HG03439 (cell line): ENCODE data around the gene BAAT.
"Not testable (repeated sequence)": the region's sequence is repeated elsewhere in the genome, so short reads cannot be mapped to it uniquely, and the experiment has no call there.

Experiments used
- ATAC-seq: cut with Tn5 transposase; IDR thresholded peaks from one replicate; pipeline ENCODE4 v1.9.1; 2021; ENCODE audit warnings: mild to moderate bottlenecking, moderate library complexity; ENCODE audit not compliant: unreplicated experiment

The BAAT gene

DNA sequence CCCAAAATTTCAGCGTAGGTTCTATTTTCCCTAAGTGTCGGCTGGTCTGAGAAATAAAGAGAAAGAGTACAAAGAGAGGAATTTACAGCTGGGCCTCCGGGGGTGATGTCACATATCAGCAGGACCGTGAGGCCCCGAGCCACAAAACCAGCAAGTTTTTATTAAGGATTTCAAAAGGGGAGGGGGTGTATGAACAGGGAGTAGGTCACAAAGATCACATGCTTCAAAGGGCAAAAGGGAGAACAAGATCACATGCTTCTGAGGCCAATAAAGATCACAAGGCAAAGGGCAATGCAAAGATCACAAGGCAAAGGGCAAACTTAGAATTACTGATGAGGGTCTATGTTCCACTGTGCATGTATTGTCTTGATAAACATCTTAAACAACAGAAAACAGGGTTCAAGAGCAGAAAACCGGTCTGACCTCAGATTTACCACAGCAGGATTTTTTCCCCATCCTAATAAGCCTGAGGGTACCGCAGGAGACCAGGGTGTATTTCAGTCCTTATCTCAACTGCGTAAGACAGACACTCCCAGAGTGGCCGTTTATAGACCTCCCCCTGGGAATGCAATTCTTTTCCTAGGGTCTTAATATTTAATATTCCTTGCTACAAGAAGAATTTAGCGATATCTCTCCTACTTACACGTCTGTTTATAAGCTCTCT is at the start of gene BAAT:
Gene BAAT (minus strand): TSS at position 134 of the 664 bp plus-strand sequence. CDS start 13,602 bp downstream, outside the sequence.
- ATAC-seq = not testable (repeated sequence)

DNA sequence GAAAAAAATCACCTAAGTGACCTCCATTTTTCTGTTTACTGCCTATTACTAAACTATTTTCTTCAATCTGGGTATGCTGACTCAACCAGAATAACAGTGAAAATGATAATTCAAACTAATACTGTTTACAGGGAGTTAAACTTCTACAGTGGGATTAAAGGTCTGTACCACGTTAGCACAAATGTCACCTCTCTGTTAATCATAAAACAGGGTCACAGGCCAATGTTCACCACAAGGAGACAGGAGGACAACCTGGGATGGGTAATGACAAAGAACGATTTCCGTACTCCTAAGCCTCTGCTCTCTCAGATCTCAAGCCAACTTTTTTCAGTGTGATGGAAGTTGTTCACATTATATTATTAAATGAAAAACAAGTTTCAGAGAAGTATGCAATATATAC is 48.4 kb upstream of the BAAT start:
- no peak for ATAC-seq

DNA sequence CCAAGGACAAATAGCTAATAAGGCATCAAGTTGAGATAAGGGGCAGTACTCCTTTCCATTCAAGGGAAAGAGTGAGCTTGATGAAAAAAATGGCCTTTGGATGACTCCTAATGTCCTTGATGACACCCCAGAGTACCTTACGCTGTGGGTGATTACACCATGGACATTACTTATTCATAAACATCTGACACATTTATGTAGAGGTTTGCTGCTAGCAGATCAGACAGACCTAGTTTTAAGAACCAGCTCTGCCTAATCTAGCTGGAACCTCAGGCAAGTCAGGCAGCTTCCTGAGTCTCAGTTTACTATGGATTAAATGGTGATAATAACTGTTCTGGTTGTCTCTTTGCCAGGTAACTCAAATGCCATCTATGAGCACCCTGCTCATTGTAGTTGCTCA is 47.9 kb upstream of the BAAT start:
- no peak for ATAC-seq

DNA sequence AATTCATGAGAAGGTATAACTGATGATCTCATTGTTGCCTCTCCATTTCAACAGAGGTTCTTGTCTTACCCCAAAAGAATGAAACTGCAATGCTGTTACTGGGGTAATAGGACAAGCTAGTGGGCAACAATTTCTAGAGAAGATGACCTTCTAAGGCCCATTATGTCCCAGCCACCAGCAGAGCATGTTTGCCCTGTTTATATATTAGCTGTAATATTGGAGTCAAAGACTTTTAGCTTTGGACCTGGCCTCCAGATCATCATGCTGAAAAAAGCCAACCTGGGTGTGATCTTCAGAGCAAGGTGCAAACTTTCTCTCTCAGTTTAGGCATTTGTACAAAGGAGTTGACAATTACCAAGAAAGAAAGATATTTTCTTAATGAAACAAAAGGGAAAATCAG is 47.4 kb upstream of the BAAT start:
- ATAC-seq = no peak

DNA sequence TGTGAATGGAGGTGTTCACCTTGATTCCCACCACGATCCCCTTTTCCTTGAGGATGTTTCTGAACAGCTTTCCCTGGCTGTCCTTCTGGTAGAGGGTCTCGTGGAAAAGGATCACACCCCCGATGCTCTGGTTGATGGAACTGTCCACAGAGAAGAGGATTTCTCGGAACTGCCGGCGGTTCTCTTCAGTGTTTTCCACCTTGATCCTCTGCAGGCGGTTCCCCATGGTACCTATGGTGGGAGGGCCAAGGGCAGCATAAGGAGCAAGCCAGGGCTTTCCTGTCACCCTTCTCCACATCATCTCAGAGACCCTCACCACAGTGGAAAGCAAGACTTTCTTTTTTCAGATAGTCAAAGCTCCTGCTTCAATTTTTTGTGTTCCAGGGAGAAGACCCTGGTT is 44.9 kb upstream of the BAAT start:
- ATAC-seq = no peak

DNA sequence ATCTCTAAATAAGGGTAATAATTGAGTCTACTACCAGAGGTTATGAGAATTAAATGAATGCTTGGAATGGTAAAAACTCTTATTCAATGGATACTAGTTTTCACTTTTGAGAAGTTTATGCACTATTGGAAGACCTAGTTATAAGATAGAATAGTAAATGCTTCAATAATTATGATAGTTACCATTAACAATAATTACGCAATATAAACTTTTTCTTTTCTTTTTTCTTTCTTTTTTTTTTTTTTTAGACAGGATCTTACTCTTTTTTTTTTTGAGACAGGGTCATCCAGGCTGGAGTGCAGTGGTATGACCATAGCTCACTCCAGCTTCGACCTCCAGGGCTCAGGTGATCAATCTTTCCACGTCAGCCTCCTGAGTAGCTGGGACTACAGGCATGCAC is 44.1 kb upstream of the BAAT start:
- no peak for ATAC-seq

DNA sequence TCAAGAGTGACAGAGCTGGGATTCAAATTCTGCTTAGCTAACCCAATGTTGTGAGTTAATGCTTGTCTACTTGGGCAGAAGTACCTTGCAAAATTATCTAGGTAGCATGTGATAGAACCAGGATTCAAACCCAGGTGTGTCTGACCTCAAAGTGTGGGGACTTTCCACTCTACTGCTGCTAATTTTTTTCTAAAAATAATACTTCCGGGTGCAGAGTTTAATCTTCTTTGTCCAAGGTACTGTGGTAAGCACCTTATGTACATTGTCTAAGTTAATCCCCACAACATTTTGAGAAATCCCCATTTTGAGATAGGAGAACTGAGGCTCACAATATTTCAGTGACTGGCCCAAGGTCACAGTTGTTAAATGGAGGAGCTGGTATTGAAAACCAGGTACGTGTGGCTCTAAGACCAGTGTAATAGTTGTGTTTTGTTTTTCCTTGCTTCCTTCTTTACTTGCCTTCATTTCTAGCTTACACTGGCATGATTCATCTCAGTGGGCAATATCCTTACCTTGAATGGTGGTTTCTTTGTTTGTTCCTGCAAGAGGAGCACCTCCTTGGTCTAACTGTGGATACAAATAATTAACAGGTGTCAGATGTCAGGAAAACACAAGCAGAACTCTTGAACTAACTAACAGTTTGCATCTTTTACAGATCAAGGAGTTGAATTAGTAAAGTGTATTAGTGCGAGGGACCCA is 43.3 kb upstream of the BAAT start:
- peak; percentile 68 for ATAC-seq

DNA sequence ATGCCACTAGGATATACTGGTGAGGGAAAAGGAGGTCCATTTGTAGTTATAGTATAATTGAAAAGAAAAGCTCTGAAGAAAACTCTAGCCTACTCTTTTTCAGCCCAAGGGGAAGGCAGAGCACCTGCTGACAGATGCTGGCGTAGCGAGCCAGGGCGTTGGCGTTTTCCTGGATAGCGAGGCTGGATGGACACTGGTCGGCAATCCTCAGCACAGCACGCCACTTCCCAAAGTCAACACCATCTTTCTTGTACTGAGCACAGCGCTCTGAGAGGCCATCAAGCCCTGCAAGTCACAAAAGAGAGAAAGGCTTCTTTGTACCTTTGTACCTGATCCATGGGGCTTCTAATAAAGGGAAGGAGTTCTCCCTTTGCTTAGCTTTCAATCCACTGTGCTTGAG is 42.6 kb upstream of the BAAT start:
- ATAC-seq = no peak

DNA sequence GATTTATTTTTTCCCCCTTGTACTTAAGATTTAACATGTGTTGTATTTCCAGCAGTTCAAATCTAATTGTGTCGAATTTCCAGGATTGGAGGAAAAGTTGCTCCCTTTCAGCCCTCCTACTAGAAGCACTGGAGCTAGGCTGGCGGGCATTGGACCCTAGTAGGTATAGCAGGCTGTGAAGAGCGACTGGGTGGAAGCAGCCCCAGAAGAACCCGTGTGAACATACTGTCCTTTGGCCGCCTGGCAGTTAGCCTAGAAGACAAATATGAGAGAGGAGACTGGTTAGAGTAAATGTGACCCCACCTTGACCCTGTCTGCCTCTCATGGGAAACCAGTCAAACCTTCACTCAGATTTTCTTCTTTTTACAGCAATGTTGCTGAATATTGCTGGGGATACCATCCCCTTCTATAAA is 36.9 kb upstream of the BAAT start:
- ATAC-seq = no peak

DNA sequence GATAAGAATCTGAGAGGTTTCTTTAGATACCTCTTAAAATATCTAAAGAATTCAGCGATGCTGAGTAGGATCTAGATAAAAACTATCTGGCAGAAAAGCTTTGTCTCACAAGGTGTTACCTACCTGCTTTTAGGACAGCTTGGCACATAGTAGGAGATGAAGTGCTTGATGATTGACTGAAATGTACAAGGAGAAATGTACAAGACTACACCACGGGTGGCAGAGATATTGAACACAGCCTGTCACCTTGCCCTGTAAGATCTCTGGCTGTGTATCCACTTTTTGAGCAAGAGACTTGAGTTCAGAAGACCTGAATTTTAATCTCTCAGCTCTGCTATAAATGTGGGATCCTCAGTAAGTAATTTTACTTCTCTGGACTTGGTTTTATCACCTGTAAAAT is 35.1 kb upstream of the BAAT start:
- no peak for ATAC-seq

DNA sequence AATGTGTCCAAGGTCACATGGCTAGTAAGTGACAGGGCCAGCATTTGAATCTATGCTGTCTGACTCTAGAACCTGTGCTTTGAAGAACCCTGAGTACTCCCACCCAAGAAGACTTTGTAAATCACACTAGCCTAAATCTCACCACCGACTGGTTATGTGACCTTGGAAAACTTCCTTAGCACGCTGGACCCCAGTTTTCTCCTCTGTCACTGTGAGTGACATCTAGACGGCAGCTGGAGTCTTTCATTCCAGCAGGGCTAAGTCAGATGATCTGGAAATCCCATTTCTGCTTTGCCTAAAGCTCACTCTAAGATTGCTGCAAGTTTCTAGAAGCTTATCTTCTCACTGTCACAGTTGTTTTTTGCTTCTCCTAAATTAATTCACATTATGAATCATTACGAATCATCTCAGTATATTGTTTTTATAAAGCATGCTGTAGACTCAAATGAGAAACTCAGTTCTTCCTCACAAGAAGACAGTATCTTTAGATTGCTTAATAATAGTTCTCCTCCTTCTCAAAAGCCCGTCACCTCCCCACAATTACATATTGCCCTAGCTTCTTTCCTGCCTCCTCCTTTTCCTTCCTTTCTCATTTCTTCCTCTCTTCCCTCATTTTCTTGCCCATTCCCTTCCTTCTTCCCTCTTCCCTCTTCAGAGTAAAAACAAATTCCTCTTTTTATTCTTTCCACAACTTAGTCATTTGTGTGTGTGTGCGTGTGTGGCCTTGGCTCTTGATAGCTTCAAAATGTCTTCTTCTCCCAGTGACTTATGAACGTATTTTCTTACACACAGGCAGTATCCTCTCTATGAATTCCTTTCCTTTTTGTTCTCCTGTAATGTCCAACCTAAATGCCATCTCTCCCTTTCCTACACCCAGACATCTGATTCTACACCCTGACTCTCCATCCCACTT is 34.0 kb upstream of the BAAT start:
- ATAC-seq = no peak

DNA sequence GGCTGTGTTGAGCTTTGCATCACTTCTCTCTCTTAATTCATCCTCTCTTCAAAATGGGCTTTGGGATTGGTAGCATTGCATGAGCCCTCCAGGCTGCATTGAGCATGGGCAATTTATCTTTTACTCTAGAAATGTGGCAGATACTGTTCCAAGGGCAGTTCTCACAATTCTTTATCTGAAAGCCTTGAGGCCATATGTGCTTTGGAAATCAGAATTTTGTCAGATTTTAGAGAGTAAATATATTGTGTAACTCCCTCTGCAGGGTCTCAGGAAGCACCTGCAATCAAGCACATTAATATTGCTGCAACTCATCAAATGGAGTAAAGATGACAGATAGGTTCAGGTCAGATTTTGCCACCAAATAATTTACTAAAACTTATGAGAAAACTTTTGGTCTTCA is 33.2 kb upstream of the BAAT start:
- ATAC-seq = no peak

DNA sequence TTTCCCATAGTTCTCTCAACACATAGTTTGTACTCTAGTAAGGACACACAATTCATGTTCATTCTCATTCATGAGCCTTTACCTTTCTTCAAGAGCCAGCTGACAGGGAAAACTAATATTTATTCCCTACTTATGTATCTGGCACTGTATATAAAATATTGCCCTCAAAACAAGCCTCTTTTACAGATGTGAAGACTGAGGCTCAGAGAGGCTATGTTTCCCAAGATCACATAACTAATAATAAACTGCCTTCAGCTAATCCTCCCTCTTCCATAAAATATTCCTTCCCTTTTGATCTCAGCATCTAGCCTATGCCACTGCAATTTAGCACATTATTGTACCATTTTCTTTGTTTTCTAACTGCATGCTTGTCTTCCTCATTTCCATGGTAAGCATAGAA is 32.6 kb upstream of the BAAT start:
- ATAC-seq = no peak

DNA sequence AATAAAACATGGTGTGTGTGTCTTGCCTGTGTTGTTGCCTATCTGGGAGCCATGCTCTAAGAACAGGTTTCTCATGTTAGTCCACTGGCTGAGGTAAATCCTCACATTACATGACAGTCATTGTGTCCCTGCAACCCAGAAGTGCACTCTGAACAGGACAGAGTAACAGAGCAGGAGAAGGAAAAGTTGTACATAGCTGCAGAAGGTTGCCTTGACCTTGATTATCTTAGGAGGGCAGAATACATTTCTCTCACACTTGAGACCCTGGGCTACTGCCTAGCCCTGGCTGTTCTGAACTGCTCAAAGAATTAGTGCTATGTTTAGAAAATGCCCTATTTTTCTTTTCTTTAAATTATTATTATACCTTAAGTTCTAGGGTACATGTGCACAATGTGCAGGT is 30.8 kb upstream of the BAAT start:
- no peak for ATAC-seq

DNA sequence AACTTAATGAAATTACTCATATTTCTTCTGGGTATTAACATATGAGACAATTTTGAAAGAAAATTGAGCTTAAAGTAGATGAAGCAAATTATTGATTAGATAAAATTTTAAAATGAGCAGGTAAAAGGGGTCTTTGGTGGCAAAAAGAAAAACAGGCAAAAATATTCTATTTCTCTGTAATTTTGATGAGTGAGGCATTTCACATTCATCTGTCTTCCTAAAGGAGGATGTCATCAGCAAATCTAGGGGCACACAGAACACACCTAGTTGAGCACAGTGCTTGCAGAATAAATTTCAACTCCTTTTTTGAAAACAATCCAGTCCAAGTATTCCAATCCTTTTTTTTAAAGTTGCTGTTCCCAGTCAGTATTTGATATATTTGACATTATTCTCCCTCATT is 30.0 kb upstream of the BAAT start:
- ATAC-seq = no peak

DNA sequence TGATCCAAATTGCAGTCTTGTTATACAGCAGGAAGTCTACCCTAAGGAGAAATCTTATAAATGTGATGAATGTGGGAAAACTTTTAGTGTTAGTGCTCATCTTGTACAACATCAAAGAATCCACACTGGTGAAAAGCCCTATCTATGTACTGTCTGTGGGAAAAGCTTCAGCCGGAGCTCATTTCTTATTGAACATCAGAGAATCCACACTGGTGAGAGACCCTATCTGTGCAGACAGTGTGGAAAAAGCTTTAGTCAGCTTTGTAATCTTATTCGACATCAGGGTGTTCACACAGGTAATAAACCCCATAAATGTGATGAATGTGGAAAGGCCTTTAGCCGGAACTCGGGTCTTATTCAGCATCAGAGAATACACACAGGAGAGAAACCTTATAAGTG is 24.3 kb upstream of the BAAT start:
- no peak for ATAC-seq

DNA sequence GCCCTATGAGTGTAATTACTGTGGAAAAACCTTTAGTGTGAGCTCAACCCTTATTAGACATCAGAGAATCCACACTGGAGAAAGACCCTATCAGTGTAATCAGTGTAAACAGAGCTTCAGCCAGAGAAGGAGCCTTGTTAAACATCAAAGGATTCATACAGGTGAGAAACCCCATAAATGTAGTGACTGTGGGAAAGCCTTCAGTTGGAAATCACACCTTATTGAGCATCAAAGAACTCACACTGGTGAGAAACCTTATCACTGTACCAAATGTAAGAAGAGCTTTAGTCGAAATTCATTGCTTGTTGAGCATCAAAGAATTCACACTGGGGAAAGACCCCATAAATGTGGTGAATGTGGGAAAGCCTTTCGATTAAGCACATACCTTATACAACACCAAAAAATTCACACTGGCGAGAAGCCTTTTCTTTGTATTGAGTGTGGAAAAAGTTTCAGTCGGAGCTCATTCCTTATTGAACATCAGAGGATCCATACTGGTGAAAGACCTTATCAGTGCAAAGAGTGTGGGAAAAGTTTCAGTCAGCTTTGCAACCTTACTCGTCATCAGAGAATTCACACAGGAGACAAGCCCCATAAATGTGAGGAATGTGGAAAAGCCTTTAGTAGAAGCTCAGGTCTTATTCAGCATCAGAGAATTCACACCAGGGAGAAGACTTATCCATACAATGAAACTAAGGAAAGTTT is 23.7 kb upstream of the BAAT start:
- ATAC-seq = no peak

DNA sequence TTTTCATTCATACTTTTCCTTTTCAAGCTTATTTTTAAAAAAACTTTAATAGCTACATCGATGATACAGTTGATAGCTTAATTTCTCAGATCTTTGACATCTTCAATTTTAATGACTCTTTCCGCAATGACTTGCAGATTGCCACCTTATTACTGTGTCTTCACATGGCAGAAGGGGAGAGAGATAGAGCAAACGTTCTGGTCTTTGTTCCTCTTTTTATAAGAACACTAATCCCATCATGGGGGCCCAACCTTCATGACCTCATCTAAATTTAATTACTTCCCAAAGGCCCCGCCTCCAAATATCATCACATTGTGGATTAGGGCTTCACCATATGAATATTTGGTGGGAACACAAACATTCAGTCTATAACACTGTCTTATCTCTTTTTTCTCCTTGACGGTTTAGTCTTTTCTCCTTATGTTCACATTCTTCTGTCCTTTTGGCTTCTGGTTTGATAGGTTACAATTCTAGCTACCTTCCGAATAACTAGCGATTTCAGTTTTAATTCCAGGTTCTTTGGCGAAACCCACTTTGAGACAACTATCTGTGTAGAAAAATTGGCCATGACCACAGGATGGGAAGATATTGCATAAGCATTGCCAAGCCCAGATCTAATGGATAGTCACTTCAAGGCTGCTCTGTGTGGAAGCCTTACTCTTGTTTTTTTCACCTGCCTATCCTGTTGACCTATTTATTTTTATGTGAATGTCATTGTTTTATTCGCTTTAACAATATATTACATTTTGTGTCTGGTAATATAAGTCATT is 18.9 kb upstream of the BAAT start:
- no peak for ATAC-seq

DNA sequence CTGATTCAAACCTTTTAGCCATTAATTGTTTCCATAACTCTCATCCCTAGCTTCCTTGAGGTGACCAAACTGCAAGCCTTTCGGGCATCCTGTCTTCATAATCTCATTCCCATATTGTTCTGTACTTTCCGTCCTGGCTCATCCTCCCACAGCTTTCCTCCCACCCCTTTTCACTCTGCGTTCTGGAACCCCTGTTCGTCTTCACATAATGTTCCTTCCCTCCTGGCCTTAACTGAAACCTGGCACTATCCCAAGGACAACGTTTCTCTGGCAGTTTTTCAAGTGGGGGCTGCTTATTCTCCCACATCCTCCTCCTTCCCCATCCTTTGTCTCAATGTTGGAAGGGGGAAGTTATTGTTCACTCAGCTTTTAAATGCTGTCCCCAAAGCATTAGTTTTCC is 15.3 kb upstream of the BAAT start:
- no peak for ATAC-seq

DNA sequence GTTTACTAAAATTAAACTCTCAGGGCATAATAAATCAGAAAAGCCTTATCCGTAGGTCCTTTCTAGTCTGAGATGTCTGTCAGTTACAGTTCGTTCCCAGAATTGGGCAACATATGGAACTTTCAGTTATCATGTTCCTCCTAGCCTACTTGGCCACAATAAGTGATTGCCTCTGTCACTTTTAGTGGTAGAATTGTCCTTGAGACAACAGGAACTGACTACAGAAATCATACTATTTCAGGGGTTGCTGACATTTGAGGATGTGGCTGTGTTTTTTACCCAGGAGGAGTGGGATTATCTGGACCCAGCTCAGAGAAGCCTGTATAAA is 14.8 kb upstream of the BAAT start:
- no peak for ATAC-seq
